H1 (cell line): ENCODE results near the gene LAMTOR4.

Experiments
- SP4 ChIP-seq: IDR thresholded peaks from 2 replicates; pipeline ENCODE4 v1.6.1; 2012; ENCODE audit warnings: low read length, inconsistent platforms
- TF ChIP-seq, protein P1 (sequence below), 3 experiments: IDR thresholded peaks; 1 replicate in 2 of 3; 2 replicates in 1 of 3; pipeline versions ENCODE4 v1.5.1 to v1.6.1; 2011; ENCODE audit warnings: low read length in 3 of 3, mild to moderate bottlenecking in 3 of 3, inconsistent platforms in 2 of 3, low read depth in 1 of 3, moderate library complexity in 1 of 3; ENCODE audit not compliant: insufficient read depth in 1 of 3; ENCODE audit errors: control extremely low read depth in 1 of 3

DNA sequence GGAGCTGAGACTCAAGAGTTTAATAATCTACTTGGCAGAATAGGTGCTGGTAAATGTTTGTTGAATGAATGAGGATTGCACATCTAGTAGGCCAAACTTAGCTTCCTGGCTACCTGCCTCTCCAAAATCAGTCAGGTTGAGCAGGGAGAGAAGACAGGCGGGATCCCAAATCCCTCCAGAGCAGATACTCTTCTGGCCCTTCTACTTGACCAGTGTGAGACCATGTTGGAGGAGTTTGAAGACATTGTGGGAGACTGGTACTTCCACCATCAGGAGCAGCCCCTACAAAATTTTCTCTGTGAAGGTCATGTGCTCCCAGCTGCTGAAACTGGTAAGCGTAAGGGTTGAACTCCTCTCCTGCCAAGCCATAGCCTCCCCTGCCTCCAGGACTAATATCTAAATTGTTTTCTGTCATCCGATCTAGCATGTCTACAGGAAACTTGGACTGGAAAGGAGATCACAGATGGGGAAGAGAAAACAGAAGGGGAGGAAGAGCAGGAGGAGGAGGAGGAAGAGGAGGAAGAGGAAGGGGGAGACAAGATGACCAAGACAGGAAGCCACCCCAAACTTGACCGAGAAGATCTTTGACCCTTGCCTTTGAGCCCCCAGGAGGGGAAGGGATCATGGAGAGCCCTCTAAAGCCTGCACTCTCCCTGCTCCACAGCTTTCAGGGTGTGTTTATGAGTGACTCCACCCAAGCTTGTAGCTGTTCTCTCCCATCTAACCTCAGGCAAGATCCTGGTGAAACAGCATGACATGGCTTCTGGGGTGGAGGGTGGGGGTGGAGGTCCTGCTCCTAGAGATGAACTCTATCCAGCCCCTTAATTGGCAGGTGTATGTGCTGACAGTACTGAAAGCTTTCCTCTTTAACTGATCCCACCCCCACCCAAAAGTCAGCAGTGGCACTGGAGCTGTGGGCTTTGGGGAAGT is 24.2 kb upstream of the LAMTOR4 start:
- TF ChIP-seq SP4, result no peak
- TF ChIP-seq, protein P1, sequence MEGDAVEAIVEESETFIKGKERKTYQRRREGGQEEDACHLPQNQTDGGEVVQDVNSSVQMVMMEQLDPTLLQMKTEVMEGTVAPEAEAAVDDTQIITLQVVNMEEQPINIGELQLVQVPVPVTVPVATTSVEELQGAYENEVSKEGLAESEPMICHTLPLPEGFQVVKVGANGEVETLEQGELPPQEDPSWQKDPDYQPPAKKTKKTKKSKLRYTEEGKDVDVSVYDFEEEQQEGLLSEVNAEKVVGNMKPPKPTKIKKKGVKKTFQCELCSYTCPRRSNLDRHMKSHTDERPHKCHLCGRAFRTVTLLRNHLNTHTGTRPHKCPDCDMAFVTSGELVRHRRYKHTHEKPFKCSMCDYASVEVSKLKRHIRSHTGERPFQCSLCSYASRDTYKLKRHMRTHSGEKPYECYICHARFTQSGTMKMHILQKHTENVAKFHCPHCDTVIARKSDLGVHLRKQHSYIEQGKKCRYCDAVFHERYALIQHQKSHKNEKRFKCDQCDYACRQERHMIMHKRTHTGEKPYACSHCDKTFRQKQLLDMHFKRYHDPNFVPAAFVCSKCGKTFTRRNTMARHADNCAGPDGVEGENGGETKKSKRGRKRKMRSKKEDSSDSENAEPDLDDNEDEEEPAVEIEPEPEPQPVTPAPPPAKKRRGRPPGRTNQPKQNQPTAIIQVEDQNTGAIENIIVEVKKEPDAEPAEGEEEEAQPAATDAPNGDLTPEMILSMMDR (IDR thresholded peaks at IDR 0.05; ENCODE audit: control extremely low read depth in 1 of 3, insufficient read depth in 1 of 3, low read depth in 1 of 3, low read length in 3 of 3), result no peak
